ENCODE results near the gene PMFBP1. TPM values are rescaled to one million over a fixed set of nuclear protein-coding genes. Genes with fewer than 3 reads are reported as not detected.

PMFBP1 gene
- total RNA-seq, 6 donors from 2014 or later = 0.15 to 7.3 (median 1.1) TPM

- TF ChIP-seq POLR2A (IDR thresholded peaks at IDR 0.05) = no peak
- TF ChIP-seq EP300 (IDR thresholded peaks at IDR 0.05) = no peak
- TF ChIP-seq POLR2AphosphoS5 (IDR thresholded peaks at IDR 0.05) = no peak
- Histone ChIP-seq H3K27ac (no peak overlapping the region), H3K4me3 (no peak overlapping the region), H3K36me3 (no peaks in the 10 kb centered on the region), H3K4me1 (no peaks in the 10 kb centered on the region), H3K27me3 (no peaks in the 10 kb centered on the region), H3K9me3 (no peaks in the 10 kb centered on the region)
- ATAC-seq (ENCODE audit: low FRiP score in 2 of 2) (no peak), DNase-seq (no peak)
- WGBS, 2 donors = 82 to 89% methylated on average over 2 of the region's 2 CpGs
These were observed 3.6 kb downstream of the PMFBP1 start for GRCh38 chr16:72168365-72168764.

- WGBS, 2 donors = 89 to 92% methylated on average over 6 of the region's 6 CpGs
- ATAC-seq (ENCODE audit: low FRiP score in 2 of 2) = no peak
These were observed 4.9 kb downstream of the PMFBP1 start for GRCh38 chr16:72166954-72167561.

GRCh38 chr16:72166151-72166550 is 5.8 kb downstream of the PMFBP1 start:
- WGBS, 2 donors = 59 to 86% methylated on average over 2 of the region's 2 CpGs
- no peaks in the 10 kb centered on the region for H3K4me1 ChIP-seq
- TF ChIP-seq POLR2A (IDR thresholded peaks at IDR 0.05) (no peak), EP300 (IDR thresholded peaks at IDR 0.05) (no peak), POLR2AphosphoS5 (IDR thresholded peaks at IDR 0.05) (no peak), CTCF (IDR thresholded peaks at IDR 0.05) (no peak)
- H3K9me3 ChIP-seq = no peaks in the 10 kb centered on the region
- H3K4me3 ChIP-seq = no peak overlapping the region
- H3K36me3 ChIP-seq = no peaks in the 10 kb centered on the region
- no peak overlapping the region for H3K27ac ChIP-seq
- no peak for ATAC-seq (ENCODE audit: low FRiP score in 2 of 2)
- H3K27me3 ChIP-seq = no peaks in the 10 kb centered on the region
- no peak for DNase-seq

More at GRCh38 chr16:72166954-72167561, 4.9 kb downstream of the PMFBP1 start:
- Histone ChIP-seq H3K4me1 (no peaks in the 10 kb centered on the region), H3K27me3 (no peaks in the 10 kb centered on the region), H3K9me3 (no peaks in the 10 kb centered on the region), H3K36me3 (no peaks in the 10 kb centered on the region), H3K4me3 (no peak overlapping the region), H3K27ac (no peak overlapping the region)
- TF ChIP-seq POLR2AphosphoS5 (IDR thresholded peaks at IDR 0.05) (no peak), POLR2A (IDR thresholded peaks at IDR 0.05) (no peak), CTCF (IDR thresholded peaks at IDR 0.05) (no peak), EP300 (IDR thresholded peaks at IDR 0.05) (no peak)
- no peak for DNase-seq

- no peak for TF ChIP-seq CTCF (IDR thresholded peaks at IDR 0.05)
- Histone ChIP-seq H3K27ac (no peak overlapping the region), H3K9me3 (no peaks in the 10 kb centered on the region), H3K4me1 (no peaks in the 10 kb centered on the region), H3K36me3 (no peaks in the 10 kb centered on the region), H3K27me3 (no peaks in the 10 kb centered on the region), H3K4me3 (no peak overlapping the region)
- DNase-seq (no peak), ATAC-seq (ENCODE audit: low FRiP score in 2 of 2) (no peak)
- WGBS, 2 donors = 74 to 76% methylated on average over 4 to 5 of the region's 5 CpGs
These were observed 7.3 kb downstream of the PMFBP1 start for GRCh38 chr16:72164691-72165090.

GRCh38 chr16:72162105-72162692 is 9.8 kb downstream of the PMFBP1 start:
- no peak for ATAC-seq (ENCODE audit: low FRiP score in 2 of 2)
- no peak for TF ChIP-seq EP300 (IDR thresholded peaks at IDR 0.05)
- no peak for TF ChIP-seq POLR2AphosphoS5 (IDR thresholded peaks at IDR 0.05)
- TF ChIP-seq POLR2A (IDR thresholded peaks at IDR 0.05) = no peak
- TF ChIP-seq CTCF (IDR thresholded peaks at IDR 0.05) = no peak
- Histone ChIP-seq H3K36me3 (no peaks in the 10 kb centered on the region), H3K27ac (no peak overlapping the region), H3K27me3 (no peaks in the 10 kb centered on the region), H3K9me3 (no peaks in the 10 kb centered on the region), H3K4me1 (no peaks in the 10 kb centered on the region), H3K4me3 (no peak overlapping the region)
- 72 to 80% methylated on average over 6 of the region's 6 CpGs for whole genome bisulfite sequencing, 2 donors
- DNase-seq = no peak
